Calu3 (cell line): ENCODE measurements around the gene PDE5A. TPM values are rescaled to one million over a fixed set of nuclear protein-coding genes. Genes with fewer than 3 reads are reported as not detected.

Experiments
- BruUV-seq: library from RNA; stranded (reverse); fragments of 400-500 nt; replicated peaks from 2 replicates; lab custom pipeline; 2021; lab: Mats Ljungman, UMichigan
- CTCF ChIA-PET: fragments of 300-600 bp; sonication (Branson Sonifier 250); formaldehyde crosslinking; loops from one replicate; lab custom pipeline; 2022; ENCODE audit warnings: antibody characterized with exemption; lab: Charles Lee
- DNase-seq: peaks from one replicate; pipeline ENCODE4 v3.0.0; 2022
- H3K27ac Mint-ChIP-seq: one replicate; pipeline ENCODE4 v1.8.0; 2022; ENCODE audit warnings: mixed read lengths; ENCODE audit not compliant: unreplicated experiment
- H3K27me3 Mint-ChIP-seq: one replicate; pipeline ENCODE4 v1.8.0; 2022; ENCODE audit warnings: mixed read lengths; ENCODE audit not compliant: unreplicated experiment
- H3K36me3 Mint-ChIP-seq: one replicate; pipeline ENCODE4 v1.8.0; 2022; ENCODE audit warnings: mild to moderate bottlenecking, moderate library complexity, mixed read lengths; ENCODE audit not compliant: insufficient read depth, unreplicated experiment
- H3K4me1 Mint-ChIP-seq: one replicate; pipeline ENCODE4 v1.8.0; 2022; ENCODE audit warnings: mild to moderate bottlenecking, low read depth, mixed read lengths; ENCODE audit not compliant: unreplicated experiment
- H3K4me3 Mint-ChIP-seq: one replicate; pipeline ENCODE4 v1.8.0; 2022; ENCODE audit warnings: mild to moderate bottlenecking, low read depth, moderate library complexity, mixed read lengths; ENCODE audit not compliant: unreplicated experiment
- H3K9me3 Mint-ChIP-seq: one replicate; pipeline ENCODE4 v1.8.0; 2022; ENCODE audit warnings: low read depth, mixed read lengths; ENCODE audit not compliant: unreplicated experiment
- intact Hi-C: fragments of 100-400 bp; cut with micrococcal nuclease; formaldehyde crosslinking; loops from one replicate; pipeline ENCODE4 v1.10.0; 2022; ENCODE audit not compliant: unreplicated experiment
- total RNA-seq: library from RNA; stranded (reverse); gene quantifications from 2 replicates; pipeline ENCODE4 v1.2.3, GENCODE V29; 2022
- TF ChIP-seq, protein P1 (sequence below): fragments of 200-600 bp; IDR thresholded peaks from one replicate; pipeline ENCODE4 v1.8.0; 2022; ENCODE audit warnings: antibody characterized with exemption; ENCODE audit not compliant: unreplicated experiment

PDE5A gene
- total RNA-seq, 1 experiment from 2014 or later, result 41.9 TPM

DNA sequence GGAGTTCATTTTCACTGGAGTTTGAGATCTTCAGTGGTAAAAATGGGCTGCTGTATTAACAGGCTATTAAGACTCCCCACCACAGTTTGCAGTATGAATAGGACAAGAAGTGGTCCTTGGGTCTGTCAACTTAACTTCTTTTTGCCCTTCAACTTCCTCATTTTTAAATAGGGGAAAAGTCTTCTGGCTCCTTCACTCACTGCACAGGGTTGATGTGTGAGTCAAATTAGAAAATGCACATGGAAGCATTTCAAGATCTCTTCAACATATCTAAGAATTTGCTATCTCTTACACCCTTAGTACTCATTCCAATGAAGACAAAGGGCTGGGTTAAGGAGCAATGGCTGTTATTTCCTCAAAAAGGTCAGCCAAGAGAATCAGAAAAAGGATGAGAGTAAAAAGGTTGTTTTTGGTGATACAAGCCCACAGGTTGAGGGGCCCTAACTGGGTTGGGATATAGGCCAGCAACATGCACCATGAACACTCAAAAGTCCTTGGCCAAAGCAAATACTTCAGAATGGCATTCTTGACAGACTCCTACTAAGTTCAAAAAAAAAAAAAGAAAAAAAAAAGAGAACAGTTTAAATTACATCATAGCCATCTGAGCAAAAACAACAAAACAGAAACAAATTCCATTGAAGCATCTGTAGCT is 13.4 kb downstream of the PDE5A start:
- CTCF ChIA-PET, result no interaction called here
- BruUV-seq, result no TSS peak
- no peaks in the 10 kb centered on the region for H3K27me3 Mint-ChIP-seq
- no peak overlapping the region for H3K27ac Mint-ChIP-seq
- H3K4me1 Mint-ChIP-seq, result peaks cover 24% of the 10 kb centered on the region
- no peak for DNase-seq
- H3K36me3 Mint-ChIP-seq, result no peaks in the 10 kb centered on the region
- no peak overlapping the region for H3K4me3 Mint-ChIP-seq
- H3K9me3 Mint-ChIP-seq, result no peaks in the 10 kb centered on the region
- TF ChIP-seq, protein P1, sequence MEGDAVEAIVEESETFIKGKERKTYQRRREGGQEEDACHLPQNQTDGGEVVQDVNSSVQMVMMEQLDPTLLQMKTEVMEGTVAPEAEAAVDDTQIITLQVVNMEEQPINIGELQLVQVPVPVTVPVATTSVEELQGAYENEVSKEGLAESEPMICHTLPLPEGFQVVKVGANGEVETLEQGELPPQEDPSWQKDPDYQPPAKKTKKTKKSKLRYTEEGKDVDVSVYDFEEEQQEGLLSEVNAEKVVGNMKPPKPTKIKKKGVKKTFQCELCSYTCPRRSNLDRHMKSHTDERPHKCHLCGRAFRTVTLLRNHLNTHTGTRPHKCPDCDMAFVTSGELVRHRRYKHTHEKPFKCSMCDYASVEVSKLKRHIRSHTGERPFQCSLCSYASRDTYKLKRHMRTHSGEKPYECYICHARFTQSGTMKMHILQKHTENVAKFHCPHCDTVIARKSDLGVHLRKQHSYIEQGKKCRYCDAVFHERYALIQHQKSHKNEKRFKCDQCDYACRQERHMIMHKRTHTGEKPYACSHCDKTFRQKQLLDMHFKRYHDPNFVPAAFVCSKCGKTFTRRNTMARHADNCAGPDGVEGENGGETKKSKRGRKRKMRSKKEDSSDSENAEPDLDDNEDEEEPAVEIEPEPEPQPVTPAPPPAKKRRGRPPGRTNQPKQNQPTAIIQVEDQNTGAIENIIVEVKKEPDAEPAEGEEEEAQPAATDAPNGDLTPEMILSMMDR, result no peak
- intact Hi-C loops, result no loop called here

DNA sequence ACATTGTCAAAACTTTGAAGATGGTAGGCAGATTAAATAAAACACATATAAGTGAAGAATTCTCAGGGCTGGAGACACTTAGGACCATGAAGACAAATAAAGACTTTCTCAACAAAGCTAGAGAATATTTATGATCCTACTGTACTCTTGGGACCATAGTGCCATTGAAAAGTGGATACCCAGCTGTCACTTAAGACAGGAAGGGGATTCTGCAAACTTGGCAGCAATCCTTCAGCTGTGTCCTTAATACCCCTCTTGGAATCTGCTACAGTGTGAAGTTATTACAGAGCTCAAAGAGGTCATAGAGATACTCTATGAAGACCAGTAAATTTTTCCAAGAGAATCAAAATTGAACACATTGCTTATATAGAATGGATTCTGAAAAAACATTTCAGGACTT is 24.3 kb downstream of the PDE5A start:
- peaks cover 11% of the 10 kb centered on the region for H3K4me1 Mint-ChIP-seq
- H3K27me3 Mint-ChIP-seq, result no peaks in the 10 kb centered on the region
- no peak overlapping the region for H3K27ac Mint-ChIP-seq
- no TSS peak for BruUV-seq
- CTCF ChIA-PET, result no interaction called here
- no peak overlapping the region for H3K4me3 Mint-ChIP-seq
- H3K36me3 Mint-ChIP-seq, result no peaks in the 10 kb centered on the region
- H3K9me3 Mint-ChIP-seq, result no peaks in the 10 kb centered on the region
- intact Hi-C loops, result loop anchor here (10.0 kb wide), 1 partner anchor 289 kb away; no protein-coding TSS in a partner anchor
- TF ChIP-seq, protein P1, result no peak
- no peak for DNase-seq

DNA sequence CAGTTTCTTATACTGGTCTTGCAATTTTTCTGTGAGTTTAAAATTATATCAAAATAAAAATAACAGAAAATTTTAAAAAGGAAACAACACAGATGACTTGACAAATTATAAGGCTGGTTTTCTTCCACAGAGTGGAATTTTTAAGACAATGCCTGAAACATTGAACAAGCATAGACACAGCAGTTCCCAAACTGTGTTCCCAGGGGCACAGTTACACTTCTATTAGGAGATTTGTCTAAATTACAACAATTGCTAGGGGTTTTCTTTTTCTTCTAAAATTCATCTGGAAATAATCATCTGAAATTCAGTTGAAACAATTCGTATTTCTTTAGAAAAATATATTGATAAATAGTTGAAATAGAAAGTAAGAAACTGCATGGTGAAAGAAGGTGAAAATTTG is 26.2 kb downstream of the PDE5A start:
- no TSS peak for BruUV-seq
- H3K4me1 Mint-ChIP-seq, result peaks cover 11% of the 10 kb centered on the region
- TF ChIP-seq, protein P1, result no peak
- intact Hi-C loops, result loop anchor here (10.0 kb wide), 1 partner anchor 288 kb away; no protein-coding TSS in a partner anchor
- no peak overlapping the region for H3K27ac Mint-ChIP-seq
- no peaks in the 10 kb centered on the region for H3K27me3 Mint-ChIP-seq
- CTCF ChIA-PET, result no interaction called here
- no peak for DNase-seq
- no peak overlapping the region for H3K4me3 Mint-ChIP-seq
- H3K9me3 Mint-ChIP-seq, result peaks cover 4% of the 10 kb centered on the region
- peaks cover 9% of the 10 kb centered on the region for H3K36me3 Mint-ChIP-seq

DNA sequence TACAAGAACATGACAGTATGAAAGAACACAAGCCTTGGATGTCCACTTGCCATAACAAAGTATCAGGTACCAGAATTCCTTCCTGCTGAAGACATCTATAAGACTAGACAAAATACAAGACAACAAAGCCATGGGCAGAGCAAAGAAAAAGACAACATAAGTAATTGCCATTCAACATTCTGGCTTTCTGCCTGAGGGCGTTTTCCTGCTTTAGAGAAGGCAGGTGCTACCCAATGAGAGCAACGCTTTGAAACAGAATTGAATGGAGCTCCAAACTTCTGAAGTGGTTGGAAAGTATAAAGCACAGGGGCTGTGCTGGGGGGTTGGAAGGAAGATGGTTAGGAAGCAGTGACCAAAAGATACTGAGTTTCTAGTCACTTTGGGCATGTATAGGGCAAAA is 30.1 kb downstream of the PDE5A start:
- peaks cover 4% of the 10 kb centered on the region for H3K9me3 Mint-ChIP-seq
- peaks cover 11% of the 10 kb centered on the region for H3K36me3 Mint-ChIP-seq
- H3K27me3 Mint-ChIP-seq, result no peaks in the 10 kb centered on the region
- TF ChIP-seq, protein P1, result no peak
- H3K27ac Mint-ChIP-seq, result no peak overlapping the region
- intact Hi-C loops, result no loop called here
- no TSS peak for BruUV-seq
- no peak overlapping the region for H3K4me3 Mint-ChIP-seq
- H3K4me1 Mint-ChIP-seq, result no peaks in the 10 kb centered on the region
- no peak for DNase-seq
- CTCF ChIA-PET, result no interaction called here
